ENCODE data around the gene TMEM175. TPM values are rescaled to one million over a fixed set of nuclear protein-coding genes. Genes with fewer than 3 reads are reported as not detected.

TMEM175 gene
- total and polyA plus RNA-seq, 2 of the 4 experiments (the other 2 are of a cell fraction): 7.7 to 41.9 TPM

DNA sequence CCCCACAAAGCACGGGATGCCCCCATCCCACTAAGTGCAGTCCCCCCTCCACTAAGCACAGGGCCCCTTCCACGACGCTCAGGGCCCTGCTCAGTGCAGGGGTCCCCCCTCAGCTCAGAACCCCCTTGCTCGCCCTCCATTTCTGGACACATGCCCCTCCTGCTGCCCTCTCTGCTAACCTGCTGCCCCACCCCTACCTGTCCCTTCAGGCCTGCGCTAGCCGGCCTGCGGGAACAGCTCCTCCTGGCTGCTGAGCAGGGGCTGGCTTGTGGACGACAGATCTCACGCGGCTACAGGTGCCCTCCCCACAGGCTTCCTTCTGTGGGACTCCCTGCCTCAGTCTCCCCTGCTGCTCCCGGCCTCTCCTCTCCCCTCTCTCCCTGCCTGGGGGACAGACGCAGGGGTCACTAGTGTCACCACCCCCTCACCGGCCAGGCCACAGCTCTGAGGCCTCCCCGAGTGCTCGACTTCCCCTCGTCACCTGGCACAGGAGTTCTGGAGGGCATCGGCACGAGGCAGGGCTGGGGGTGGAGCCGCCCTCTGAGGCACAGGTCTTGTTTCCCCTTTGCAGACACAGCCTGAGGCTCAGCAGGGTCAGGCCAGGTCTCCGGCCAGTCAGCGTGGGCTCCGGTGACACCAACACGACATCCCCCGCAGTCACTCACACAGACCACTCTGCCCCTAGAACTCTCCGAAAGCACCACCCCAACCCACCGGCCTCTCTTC is 21.7 kb upstream of the TMEM175 start:
- TF ChIP-seq, protein P1, sequence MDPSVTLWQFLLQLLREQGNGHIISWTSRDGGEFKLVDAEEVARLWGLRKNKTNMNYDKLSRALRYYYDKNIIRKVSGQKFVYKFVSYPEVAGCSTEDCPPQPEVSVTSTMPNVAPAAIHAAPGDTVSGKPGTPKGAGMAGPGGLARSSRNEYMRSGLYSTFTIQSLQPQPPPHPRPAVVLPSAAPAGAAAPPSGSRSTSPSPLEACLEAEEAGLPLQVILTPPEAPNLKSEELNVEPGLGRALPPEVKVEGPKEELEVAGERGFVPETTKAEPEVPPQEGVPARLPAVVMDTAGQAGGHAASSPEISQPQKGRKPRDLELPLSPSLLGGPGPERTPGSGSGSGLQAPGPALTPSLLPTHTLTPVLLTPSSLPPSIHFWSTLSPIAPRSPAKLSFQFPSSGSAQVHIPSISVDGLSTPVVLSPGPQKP (IDR thresholded peaks at IDR 0.05; ENCODE audit: borderline replicate concordance, low read depth, low read length): no peak
- TF ChIP-seq BHLHE40 (IDR thresholded peaks at IDR 0.05; ENCODE audit: low read depth, low read length): no peak
- TF ChIP-seq MXI1 (IDR thresholded peaks at IDR 0.05; ENCODE audit: borderline replicate concordance, low read depth, low read length): no peak
- POLR2A ChIA-PET (ENCODE audit: unreplicated experiment): no interaction called here
- H4K8ac ChIP-seq (ENCODE audit: low read depth in 2 of 2, low read length in 2 of 2): no peak overlapping the region
- H3K79me1 ChIP-seq (ENCODE audit: low read depth in 1 of 2, low read length in 2 of 2): peaks cover 21 to 68% of the 10 kb centered on the region in 2 experiments
- H3K27ac ChIP-seq (ENCODE audit: insufficient read depth, low read length): no peak overlapping the region
- no peak overlapping the region for H3K23ac ChIP-seq (ENCODE audit: low read depth, low read length)
- H3K9me1 ChIP-seq (ENCODE audit: insufficient read depth, low read length): peaks cover 6% of the 10 kb centered on the region; the same call in 1 of the 2 replicates
- H2BK20ac ChIP-seq (ENCODE audit: low read depth, low read length): no peak overlapping the region
- no peak overlapping the region for H3K4me2 ChIP-seq (ENCODE audit: low read depth, low read length)
- no peaks in the 10 kb centered on the region for H3K27me3 ChIP-seq (ENCODE audit: control insufficient read depth, insufficient read depth, low read length)
- intact Hi-C loops (cut with micrococcal nuclease): no loop called here
- H2BK120ac ChIP-seq (ENCODE audit: low read depth, low read length): no peak overlapping the region
- dilution Hi-C loops (cut with HindIII; ENCODE audit: low sequenced_read_pairs, unreplicated experiment): no loop called here
- no peak overlapping the region for H3K4me3 ChIP-seq (ENCODE audit: insufficient read depth, low read depth, low read length)
- no peak overlapping the region for H3K18ac ChIP-seq (ENCODE audit: low read depth, low read length)
- no peak overlapping the region for H4K91ac ChIP-seq (ENCODE audit: insufficient read depth, low read depth, low read length)
- no peak overlapping the region for H4K5ac ChIP-seq (ENCODE audit: low read depth, low read length)
- no peak overlapping the region for H3K4ac ChIP-seq (ENCODE audit: low read depth, low read length)
- H3K56ac ChIP-seq (ENCODE audit: extremely low read depth, insufficient read depth, low read length): no peak overlapping the region
- peak overlapping the region; percentile 11 for H2AFZ ChIP-seq (replicated peaks; ENCODE audit: low read length, poor library complexity)
- H3K9me3 ChIP-seq (ENCODE audit: control insufficient read depth, insufficient read depth, low read length): no peaks in the 10 kb centered on the region
- H2AK9ac ChIP-seq (replicated peaks; ENCODE audit: low read depth, low read length, poor library complexity): no peak overlapping the region
- H3K9ac ChIP-seq (ENCODE audit: low read depth, low read length): no peak overlapping the region
- no peak overlapping the region for H3K14ac ChIP-seq (replicated peaks; ENCODE audit: low read depth, low read length)
- H3K4me1 ChIP-seq (ENCODE audit: control insufficient read depth, insufficient read depth, low read length): peaks cover 5% of the 10 kb centered on the region; the same call in 1 of the 2 replicates
- DNase-seq (no peak), ATAC-seq (ENCODE audit: low read depth) (no peak)
- CTCF ChIA-PET: no interaction called here
- peaks cover 19% of the 10 kb centered on the region for H3K36me3 ChIP-seq (ENCODE audit: control insufficient read depth, insufficient read depth, low read length)
- H4K20me1 ChIP-seq (ENCODE audit: insufficient read depth, low read length): peaks cover 69% of the 10 kb centered on the region
- H2BK5ac ChIP-seq (ENCODE audit: low read depth, low read length, poor library complexity, severe bottlenecking): no peak overlapping the region
- H2BK15ac ChIP-seq (ENCODE audit: low read depth, low read length): no peak overlapping the region
- in situ Hi-C loops (cut with MboI; ENCODE audit: low sequenced_read_pairs): no loop called here
- H2AK5ac ChIP-seq (ENCODE audit: low read depth, low read length): no peak overlapping the region
- WGBS, 2 experiments (ENCODE audit: extremely low coverage in 2 of 2, insufficient read length in 1 of 2): 97% methylated on average over 7 of the region's 26 CpGs; no CpG with 5 or more reads in 1 of the 2 experiments
- BruUV-seq (replicated peaks): no TSS peak
